Measurements from ENCODE around the gene ZNF444.

GRCh38 chr19:56094449-56094848 lies 46.6 kb upstream of the ZNF444 start:
- TF ChIP-seq CTCF (IDR thresholded peaks at IDR 0.05; ENCODE audit: insufficient read depth, low read length, poor library complexity, severe bottlenecking): no peak
- no peak for TF ChIP-seq EZH2phosphoT487 (conservative IDR thresholded peaks at IDR 0.05; ENCODE audit: low read length)

Measured in SU-DHL-6 (cell line).